HG03175 (cell line): Measurements from ENCODE around the gene RNF126.

Source experiments
- ATAC-seq: cut with Tn5 transposase; IDR thresholded peaks from one replicate; pipeline ENCODE4 v1.9.1; 2021; ENCODE audit warnings: mild to moderate bottlenecking, moderate library complexity; ENCODE audit not compliant: unreplicated experiment

The RNF126 gene

DNA sequence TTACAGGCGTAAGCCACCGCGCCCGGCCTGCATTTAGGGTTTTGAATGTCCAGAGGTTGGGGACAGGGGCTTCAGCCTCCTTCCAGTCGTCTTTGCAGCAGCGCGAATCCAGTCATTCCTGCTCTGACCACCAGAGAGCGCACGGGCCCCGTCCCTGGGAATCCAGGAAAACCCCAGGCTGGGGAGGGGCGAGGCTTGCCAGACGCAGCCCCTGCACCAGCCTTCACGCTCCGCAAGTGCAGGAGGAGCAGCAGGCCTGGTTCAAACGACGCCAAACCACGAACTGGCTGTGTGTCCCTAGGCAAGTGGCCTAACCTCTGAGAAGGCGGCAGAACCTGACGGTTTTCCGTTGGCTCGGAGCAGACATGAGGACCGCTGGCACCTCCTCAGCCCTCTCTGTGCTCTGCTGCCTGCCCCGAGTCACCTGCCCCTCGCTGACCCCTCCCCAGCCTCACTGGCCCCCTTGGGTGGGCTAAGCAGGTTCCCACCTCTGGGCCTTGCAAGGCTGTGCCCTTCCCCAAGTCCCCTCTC lies 2.0 kb upstream of the RNF126 start:
- no peak for ATAC-seq

DNA sequence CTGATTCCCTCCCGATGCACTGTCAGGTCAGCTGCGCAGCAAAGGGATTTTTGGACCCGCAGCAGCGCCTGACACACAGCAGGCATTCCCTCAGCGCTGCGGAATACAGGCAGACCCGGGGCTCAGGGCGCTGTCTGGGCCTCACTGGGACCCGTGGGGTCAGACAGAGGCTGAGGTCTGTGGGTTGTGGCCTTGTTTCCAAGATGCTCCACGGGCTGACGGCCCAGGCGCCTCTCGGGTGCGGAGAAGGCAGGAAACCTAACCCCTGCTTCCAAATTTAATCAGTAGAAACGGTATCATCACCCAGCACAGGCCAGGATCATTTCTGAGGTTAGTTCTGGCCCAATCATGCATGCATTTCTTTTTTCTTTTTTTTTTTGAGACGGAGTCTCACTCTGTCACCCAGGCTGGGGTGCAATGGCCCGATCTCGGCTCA lies 686 bp upstream of the RNF126 start:
- no peak for ATAC-seq

DNA sequence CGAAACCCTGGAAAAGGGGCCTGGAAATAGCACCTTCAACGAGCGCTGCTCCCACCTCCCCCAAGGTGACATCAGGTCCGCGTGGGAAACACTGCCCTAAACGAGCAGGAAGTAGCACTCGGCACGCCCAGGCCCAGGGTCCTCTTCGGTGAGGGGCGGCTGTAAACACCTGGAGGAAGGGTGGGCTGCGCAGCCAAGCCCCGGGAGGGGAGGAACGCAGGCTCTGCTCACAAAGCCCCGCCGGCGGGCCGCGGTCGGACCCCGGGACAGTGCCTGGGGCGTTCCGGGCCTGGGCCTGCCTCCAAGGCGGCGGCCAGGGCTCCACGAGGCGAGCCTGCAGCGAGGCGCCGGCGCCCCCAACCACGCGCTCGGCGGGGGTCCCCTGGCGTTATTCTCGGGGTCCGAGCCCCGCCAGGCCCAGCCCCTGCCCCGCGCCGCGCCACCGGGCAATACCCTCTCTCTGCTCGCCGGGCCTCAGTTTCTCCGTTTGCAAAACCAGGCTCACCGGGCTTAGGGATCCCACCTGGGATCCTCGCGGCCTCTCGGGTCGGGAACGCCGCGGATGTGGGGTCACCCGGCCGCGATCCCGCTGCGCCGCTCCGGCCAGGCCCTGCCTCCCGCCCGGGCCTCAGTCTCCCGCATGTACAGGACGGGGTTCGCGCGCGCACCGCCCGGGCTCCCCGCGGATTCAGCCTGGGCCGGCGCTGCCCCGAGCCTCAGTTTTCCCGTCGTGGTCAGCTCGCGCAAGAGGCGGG lies 630 bp downstream of the RNF126 start:
- peak; percentile 14 for ATAC-seq

DNA sequence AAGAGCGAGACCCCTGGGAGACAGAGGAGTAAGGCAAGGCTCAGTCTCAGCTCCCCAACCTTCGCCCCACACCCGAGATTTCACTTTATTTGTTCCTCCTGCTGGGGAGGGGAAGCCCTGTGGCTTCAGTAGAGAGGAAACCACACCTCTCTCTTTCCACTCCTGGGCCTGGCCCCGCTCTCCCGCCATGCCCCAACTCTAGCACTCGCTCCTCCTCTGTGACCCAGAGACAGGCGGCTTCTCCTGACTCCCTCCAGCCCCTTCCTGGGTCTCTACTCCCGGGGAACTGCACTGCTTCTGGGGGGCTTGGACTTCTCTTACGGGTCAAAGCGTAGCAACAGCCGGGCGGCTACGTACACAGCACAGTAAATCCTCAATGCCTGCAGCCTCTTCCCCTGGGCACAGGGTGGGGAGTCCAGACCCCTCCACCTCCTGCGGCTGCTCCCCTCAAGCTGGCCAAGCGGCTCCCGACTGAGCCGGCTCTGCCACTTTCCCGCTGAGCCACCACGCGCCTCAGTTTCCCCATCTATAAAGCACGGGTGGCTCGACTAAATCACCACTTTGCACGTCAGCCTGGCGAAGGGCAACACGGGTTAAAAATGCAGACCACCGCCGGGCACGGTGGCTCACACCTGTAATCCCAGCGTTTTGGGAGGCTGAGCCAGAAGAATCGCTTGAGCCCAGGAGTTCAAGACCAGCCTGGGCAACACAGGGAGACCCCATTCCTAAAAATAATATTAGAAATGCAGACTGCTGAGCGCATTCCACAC lies 1.4 kb downstream of the RNF126 start:
- peak; percentile 28 for ATAC-seq

DNA sequence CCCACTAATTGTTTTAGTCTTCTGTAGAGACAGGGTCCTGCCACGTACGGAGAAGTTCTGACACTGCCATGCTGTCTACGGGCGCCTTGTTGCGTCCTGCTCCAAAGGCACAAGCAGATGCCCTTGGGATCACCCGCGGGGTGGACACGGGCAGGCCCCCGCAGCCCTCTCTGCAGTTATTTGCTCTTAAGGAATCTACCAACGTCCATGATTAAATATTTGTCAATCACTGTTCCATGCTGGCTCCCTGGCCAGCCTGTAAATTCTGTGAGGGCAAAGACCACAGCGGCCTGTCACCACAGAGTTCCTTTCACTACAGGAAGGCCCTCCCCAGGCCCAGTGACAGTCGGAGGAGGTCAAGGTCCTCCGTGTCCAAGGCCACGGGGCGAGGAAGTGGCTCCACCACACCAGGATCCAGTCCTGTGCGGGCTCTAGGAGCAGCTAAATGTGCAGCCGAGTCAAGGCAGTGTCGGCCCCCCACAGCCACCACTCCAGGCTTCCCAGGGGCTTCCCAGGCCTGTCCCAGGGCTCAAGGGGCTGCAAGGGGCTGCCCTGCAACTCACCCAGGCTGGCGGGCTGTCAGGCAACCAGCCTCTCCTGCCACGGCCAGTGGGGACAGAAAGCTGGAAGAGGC lies 2.1 kb downstream of the RNF126 start:
- ATAC-seq: no peak

DNA sequence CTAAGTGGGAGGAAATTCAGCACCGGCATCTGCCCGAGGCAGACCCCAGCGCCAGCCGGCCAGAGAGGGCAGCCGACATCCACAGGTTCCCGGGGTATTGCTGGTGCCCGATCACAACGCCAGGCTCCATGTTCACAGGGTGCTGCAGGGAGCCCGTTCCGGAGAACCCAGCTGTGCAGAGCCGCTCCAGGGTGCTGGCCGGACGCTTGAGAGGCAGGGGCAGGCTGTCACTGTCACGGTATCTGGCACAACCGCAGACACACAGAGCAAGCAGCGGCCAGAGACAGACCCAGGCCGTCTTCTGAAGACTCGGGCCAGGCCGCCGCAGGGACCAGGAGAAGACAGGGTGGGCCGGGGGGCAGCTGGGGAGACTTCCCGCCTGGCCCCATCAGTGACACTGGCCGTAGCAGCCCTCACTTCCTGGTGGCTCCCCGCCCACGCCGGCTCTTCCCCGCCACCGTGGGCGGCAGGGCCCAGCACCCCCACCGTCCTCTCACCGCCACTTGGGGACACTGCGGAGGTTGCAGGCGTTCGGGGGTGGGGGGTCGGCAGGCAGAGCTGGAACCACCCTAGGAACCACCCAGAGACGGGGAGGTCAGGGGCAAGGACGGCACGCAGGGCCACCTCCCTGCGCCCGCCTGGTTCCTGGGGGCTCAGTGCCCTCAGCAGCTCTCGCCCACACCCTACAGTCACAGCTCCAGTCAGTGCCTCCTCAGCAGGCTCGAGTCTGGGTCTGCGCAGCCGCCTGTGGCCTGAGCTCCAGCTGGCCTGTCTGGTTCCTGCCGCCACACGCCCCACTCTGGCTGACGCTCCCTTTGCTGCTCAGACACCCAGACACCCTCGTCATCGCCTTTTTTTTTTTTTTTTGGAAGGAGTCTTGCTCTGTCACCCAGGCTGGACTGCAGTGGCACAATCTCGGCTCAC lies 3.8 kb downstream of the RNF126 start:
- no peak for ATAC-seq

DNA sequence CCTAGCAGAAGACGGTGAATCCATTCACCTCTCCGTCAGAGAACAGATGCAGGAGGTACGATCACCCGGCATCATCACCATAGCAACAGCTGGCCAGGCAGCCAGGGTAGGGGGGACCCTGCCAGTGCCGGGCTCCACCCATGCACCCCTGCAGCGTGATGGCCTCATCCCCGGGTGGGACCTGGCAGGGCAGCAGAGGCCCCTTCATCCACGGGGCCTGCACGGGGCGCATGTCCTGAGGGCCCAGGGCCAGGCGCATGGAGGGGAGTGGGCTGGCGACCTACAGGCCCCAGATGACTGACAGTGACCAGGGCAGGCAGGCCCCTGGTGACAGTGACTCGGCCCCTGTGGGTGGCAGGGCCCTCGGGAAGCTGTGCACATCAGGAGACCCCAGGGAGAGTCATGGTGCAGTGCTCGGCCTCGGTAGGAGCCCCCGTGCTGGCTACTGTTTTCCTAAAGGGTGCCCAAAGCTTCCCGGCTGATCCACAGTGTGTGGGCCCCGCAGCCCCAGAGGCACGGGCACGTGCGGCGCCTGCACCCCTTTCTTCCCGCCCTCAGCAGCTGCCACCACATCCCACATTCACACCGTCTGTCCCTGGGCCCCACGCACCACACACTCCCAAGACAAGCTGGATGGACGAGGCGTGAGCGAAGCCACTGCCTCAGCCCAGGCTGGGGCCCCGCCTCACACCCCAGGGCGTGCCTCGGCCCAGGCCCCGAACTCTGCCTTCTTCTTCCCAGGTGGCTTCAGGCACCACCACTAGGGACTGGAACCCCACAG lies 4.8 kb downstream of the RNF126 start:
- ATAC-seq: no peak

DNA sequence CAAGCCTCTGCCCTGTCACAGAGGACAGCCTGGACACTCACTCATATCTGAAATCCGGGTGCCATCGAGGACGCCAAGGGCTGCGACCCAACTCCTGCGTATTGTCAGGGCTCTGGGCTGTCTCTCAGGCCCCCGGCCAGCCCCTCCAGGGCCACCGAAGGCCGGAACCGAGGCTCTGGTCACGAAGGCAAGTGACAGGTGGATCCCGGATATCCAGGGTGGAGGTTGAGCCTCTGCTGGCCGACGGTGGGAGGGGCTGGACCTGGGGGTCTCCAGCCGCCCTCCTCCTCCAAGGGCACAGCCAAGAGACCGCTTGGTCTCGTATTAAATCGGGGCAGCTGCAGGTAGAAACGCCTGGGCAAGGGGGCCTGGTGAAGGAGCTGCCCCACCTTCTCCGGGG lies 5.4 kb downstream of the RNF126 start:
- no peak for ATAC-seq

DNA sequence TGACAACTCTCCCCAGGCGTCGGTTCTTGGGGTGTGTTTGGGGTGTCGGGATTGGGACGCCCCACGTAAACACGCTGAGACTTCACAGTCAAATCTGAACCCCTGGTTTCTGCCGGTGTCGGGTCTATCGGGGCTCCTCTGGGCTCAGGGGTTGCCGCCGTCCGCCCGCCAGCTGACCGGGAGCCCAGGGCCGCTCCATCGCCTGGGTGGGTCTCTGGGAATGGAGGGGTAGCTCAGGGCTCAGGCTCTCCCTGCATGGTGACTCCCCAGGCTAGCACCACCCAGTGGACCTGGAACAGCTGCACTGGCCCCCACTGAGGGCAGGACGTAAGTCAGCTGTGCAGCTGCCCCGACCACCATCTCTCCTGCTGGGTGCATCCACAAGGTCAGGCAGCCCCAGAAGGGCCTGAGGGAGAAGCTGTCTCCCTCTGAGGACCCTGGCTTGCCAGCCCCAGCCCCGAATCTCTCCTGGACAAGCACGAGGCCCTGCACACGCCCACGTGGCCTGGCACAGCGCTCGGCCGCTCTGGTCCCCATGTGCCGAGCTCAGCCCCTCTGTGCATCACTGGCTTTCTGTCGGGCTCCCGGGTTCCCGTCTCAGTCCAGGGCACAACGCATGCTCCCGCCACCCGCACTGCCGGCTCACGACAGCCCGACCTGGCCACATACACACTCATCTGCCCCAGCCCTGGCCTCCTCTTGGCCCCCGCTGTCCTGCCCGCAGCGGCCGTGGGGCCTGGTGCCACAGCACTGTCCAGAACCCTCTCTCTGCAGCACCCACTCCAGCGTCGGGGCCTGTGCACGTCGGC lies 6.1 kb downstream of the RNF126 start:
- no peak for ATAC-seq

DNA sequence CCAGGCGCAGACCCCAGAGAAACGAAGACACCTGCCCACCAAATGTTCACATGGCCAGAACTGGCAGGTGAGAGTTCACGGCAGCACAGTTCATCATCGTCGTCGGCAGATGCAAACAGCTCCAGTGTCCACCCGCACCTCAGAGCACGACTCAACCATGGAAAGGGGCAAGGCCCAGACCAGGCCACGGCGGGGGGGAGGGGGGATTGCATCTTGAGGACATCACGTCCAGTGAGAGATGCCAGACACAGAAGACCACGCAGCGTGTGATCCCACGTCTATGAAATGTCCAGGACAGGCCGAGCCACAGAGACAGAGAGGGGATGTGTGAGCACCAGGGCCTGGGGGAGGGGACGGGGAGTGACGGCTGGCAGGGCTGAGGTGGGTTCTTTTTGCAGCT lies 7.3 kb downstream of the RNF126 start:
- ATAC-seq: no peak

DNA sequence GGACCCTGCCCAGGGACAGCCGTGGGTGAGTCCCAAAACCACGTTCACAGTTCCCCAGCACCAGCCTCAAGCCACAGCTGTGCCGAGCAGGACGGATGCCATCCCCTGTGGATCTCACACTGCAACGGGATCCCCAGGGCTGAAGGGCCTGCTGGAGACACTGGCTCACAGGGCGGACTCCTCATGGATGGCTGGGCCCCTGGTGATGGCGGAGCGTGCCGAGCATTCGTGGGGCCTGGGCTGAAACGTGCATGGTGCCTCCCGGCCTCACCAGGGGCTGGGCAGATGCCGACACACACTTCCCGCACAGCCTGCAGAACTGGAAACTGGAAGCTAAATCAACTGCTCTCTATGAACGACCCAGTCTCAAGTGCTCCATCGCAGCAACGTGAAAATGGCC lies 9.6 kb downstream of the RNF126 start:
- no peak for ATAC-seq

DNA sequence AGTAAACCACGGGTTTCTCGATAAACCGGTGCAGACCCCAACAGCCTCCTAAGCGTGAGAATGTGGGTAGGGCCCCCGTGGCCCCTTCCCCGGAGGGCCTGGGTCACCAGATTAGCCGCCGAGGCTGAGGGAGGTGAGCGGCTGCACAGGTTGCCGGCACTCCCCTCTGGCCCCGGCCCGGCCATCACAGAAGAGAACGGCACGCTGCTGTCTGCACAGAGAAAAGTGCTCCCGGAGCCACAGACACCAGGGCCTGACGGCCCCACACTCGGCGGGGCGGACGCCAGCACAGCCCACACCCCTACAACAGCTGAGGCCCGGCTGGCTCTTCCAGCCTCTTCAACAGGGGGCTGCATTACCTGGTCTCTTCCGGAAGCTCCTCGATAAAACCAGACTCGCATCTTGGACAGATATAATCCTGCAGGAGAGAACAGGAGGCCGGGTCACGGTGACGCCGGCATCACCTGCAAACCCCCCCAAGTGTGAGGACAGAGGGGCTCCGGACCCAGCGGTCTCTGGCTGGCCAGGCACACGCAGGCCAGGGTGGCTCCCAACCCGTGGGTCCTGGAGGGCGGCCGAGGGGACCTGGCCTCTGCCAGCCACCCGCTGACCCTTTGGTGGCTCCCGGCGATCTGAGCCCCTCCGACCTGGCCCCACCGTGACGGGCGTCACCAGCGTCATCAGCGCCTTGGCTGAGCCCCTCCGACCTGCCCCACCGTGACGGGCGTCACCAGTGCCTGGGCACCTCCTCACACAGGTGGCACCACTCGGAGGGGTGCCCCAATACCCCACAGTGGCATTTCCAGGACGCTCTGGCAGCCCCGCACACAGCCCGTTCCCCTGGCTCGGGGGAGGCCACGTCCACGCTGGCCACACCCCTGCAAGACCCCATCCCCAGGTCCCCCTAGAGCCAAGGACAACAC lies 10.3 kb downstream of the RNF126 start:
- no peak for ATAC-seq

DNA sequence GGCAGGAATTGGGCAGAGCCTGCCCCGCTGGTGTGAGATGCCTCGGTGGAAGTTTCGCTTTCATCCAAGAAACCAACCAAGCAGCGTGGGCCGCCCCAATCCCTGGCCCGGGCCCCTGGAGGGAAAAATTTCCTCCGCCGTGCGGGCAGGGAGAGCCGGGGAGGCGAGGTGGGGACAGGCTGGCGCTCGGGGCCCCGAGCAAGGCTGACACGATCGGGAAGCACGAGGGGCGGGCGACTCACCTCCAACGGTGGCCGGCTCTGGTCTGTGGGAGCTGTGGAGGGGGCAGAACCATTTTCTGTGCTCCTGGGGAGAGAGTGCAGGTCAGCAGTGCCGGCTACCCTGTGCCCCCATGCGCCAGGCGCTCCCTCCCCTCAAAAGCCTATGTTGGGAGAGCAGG lies 11.0 kb downstream of the RNF126 start:
- no peak for ATAC-seq

DNA sequence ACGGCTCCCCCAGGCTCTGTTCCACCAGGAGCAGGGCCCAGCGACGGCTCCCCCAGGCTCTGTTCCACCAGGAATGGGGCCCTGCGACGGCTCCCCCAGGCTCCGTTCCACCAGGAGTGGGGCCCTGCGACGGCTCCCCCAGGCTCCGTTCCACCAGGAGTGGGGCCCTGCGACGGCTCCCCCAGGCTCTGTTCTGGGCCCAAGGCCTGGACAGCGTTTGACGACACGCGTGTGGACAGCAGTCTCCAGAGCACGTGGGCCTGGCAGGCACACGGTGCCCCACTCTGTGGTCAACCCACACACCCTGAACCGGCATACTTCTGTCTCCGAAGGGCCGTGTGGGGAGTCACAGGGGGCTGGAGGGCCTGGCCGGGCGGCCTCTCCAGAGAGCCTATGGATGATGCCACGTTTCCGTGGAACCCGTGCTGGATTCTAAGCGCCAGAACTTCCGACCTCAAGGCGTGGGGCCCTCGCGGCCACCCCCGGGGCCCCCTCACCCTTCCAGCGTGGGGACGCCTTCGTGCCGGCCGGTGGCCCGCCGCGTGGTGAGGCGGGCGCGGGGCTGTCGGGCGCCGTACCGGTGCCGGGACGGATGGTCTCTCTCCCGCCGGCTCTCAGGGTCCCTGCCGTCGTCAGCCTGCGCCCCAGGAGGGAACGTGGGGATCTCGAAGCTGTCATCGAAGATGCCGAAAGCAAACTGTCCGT lies 11.7 kb downstream of the RNF126 start:
- no peak for ATAC-seq

DNA sequence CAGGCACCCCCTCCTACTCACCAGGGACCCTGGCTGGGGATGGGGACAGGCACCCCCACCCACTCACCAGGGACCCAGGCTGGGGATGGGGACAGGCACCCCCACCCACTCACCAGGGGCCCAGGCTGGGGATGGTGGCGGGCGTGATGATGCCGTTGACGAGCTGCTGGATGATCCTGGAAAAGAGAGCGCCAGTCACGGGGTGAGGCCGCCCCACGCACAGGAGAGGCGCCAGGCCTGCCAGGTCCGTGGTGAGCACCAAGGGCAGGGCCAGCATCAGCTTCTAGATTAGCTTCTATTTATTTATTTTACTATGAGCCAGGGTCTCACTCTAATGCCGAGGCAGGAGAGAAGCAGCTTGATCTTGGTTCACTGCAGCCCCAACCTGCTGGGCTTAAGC lies 12.9 kb downstream of the RNF126 start:
- no peak for ATAC-seq

DNA sequence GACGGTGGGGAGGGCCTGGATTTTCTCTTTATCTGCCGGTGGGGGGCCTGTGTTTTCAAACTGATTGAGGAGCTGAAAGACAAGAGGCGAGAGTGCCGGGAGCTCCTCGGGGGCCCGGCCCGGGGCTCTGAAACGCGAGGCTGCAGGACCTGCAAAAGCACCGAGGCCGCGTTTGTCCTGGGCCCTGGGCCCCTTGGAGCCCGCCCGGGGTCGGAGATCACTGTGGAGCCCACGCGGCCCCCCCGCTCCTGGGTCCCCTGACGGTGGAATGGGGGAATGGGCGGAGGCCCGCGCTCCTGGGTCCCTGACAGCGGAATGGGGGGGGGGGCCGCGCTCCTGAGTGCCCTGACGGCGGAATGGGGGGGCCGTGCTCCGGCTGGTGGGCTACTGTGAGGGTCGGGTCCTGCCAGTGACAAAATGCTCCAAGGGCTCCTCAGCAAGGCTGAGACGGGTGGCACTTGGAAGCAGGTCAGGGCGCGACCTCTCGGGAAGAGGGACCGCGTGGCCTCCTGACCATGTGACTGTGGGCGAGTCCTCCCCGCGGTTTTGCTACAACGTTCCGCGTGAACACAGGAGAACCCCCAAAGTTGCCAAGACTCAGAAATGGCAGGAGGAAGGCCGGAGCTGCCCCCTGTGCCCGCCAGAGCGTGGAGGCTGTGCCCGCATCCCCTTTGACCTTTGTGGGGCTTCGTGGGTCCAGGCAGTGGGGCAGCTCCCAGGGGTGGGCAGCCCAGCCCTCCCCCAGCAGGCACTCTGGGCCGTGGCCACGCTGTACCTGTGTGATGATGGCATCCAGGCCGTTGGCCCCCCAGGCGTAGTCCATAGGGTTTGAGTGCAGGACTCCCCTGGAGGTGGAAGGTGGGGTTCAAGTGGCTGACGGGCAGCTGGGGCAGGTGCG lies 13.9 kb downstream of the RNF126 start:
- ATAC-seq: no peak
